Retinal pigment epithelial cell (primary cell): ENCODE results near the gene SPARC.

Experiments used
- DNase-seq: peaks from one replicate; pipeline ENCODE4 v3.0.0-alpha.2; 2010; ENCODE audit warnings: low read depth
- H3K4me3 ChIP-seq: 2 replicates; pipeline ENCODE4 v1.5.1; 2011; ENCODE audit warnings: mild to moderate bottlenecking, low read length, control low read depth, moderate library complexity
- TF ChIP-seq, protein P1 (sequence below): conservative IDR thresholded peaks from 2 replicates; pipeline ENCODE4 v1.5.1; 2011; ENCODE audit warnings: low read depth, low read length, control low read depth, inconsistent platforms

Gene SPARC

DNA sequence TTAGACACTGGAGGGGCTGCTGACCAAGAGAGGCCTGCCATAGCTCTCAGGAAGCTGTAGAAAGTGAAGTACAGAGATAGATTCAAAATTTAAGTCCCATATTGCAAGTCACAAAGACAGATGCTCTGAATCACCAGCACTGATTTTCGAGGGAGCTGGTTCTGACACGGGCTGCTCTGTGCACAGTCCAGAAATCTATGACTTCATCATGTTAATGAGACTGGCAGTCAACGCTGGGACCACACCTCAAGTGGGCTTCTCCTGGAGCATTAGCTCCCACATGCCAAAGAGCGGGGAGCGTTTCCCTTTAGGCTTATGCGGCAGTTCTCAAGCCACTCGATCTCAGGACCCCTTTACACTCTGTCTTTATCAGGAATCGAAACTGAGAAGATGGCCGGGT, 61.4 kb downstream of the SPARC start:
- TF ChIP-seq, protein P1, sequence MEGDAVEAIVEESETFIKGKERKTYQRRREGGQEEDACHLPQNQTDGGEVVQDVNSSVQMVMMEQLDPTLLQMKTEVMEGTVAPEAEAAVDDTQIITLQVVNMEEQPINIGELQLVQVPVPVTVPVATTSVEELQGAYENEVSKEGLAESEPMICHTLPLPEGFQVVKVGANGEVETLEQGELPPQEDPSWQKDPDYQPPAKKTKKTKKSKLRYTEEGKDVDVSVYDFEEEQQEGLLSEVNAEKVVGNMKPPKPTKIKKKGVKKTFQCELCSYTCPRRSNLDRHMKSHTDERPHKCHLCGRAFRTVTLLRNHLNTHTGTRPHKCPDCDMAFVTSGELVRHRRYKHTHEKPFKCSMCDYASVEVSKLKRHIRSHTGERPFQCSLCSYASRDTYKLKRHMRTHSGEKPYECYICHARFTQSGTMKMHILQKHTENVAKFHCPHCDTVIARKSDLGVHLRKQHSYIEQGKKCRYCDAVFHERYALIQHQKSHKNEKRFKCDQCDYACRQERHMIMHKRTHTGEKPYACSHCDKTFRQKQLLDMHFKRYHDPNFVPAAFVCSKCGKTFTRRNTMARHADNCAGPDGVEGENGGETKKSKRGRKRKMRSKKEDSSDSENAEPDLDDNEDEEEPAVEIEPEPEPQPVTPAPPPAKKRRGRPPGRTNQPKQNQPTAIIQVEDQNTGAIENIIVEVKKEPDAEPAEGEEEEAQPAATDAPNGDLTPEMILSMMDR, result no peak
- DNase-seq, result no peak

DNA sequence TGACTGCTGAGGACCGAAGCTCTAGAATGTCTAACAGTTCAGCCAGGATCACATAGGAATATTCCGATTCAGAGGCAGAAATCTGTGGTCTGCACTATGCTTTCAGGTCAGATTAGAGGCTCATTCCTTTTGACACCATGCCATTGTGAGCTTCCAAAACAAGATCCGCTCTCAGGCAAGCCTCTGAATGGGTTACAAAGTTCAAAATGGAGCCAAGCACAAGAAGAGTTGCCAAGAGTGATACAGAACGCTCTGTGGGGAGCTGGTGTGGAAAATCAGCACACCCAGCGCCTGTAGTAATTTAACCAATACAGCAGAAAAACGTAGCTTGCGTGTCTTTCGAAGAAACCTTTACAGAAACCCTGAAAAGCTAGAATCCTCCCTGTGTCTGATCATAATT, 62.2 kb downstream of the SPARC start:
- TF ChIP-seq, protein P1, result no peak
- no peak for DNase-seq
- H3K4me3 ChIP-seq, result no peak overlapping the region

More for the DNA sequence above, 61.4 kb downstream of the SPARC start:
- H3K4me3 ChIP-seq, result no peak overlapping the region

DNA sequence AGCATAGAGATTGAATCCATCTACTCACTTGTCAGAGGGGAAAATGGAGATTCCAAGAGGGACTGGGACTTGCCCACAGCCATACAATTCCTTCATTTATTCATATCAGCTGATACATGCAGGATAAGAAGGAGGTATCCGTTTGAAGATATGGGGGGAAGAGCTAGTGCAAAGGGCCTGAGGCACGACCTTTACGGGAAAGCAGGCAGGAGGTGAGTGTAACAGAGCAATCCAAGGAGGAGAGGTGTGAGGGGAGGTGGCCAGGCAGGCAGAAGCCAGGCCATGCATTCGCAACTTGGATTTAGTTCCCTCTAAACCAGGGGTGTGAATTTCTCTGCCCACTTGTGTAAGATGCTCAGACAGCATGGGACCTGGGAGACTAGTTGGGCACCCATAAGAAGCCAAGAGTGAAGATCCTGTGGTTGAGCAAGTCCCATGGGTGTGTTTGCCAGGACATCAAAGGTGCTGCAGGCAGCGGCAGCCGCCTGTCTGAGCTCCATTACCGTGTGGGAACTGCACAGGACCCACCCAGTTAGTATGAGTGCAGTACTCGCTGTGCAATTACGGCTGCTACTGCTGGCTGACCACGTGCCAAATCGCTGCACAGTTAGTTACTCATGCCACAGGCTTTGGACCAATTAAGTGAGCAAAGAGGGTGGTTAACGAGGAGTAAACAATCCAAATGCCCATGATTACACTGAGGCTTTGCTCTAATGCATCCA, 64.2 kb downstream of the SPARC start:
- H3K4me3 ChIP-seq, result no peak overlapping the region
- TF ChIP-seq, protein P1, result no peak
- DNase-seq, result peak; percentile 25

DNA sequence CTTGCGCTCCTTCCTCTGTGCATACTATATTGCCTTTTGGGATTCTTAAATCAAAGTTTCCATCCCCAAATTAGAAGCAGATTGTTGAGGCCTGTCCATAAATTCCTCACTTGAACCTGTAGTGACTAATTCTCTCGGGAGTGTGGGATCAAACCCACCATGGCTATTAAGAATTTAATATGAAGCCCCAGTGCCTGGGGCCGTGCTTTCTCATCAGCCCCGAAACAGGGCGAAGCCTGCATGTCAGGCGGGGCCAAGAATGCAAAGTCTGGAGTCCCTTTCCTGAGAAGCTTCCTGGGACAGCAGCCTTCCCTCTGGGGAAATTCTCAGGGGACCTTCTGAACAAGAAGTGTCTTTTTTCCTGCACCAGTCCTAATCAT, 66.3 kb downstream of the SPARC start:
- TF ChIP-seq, protein P1, result no peak
- DNase-seq, result no peak

DNA sequence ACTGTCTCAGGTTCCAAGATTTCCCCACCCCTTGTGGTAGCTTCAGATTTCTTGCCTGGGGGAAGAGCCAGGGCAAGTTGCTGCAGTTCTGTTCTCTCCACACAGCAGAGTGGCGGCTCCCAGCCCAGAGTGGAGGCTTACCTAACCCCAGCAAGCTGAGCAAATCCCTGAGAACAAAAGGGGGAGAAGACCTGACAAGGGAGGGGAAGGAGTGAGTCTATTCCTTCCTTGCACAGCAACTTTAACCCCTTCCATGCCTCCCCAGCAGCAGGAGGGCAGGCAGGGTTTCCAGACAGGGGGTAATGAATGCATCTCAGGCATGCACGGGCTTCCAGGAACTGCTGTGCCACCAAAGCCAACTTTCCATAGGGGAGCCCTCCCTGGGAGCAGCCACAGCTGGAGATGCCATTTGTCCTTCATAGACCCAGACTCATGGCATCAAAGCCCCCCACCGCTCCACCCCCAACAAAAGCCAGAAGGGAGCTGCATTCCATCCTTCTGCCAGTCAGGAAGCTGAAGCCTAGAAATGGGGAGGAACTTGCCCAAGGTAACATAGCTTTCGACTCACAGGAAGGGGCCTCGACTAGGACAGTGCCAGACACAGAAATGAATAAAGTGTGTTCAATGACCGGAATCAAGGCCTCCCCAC, 66.8 kb downstream of the SPARC start:
- TF ChIP-seq, protein P1, result no peak
- DNase-seq, result no peak
- H3K4me3 ChIP-seq, result no peak overlapping the region

More for the DNA sequence above, 66.3 kb downstream of the SPARC start:
- H3K4me3 ChIP-seq, result no peak overlapping the region

DNA sequence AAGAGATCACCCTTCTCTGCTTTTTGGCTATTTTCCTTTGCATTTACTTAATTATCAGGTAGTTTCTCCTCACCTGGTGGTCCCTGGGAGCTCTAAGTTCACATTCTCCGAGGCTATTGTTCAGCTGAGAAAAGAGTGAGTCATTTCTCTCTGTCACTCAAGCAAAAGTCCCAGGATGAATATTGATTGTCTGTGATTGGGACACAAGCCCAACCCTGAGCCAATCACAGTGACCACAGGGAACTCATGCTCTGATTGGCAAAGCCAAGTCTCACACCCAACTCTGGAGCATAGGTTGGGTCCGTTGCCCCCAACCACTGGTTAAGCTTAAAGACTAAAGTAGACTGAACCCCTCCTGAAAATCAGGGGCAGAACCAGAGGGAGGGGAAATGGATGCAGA, 67.8 kb downstream of the SPARC start:
- TF ChIP-seq, protein P1, result no peak
- no peak overlapping the region for H3K4me3 ChIP-seq
- no peak for DNase-seq
